Stomach (tissue), 9 donors: ENCODE data around the gene UPF2. TPM values are rescaled to one million over a fixed set of nuclear protein-coding genes. Genes with fewer than 3 reads are reported as not detected.
A peak's percentile ranks its signal among the peaks of the same experiment; 100 is the strongest.

Experiments used
- DNase-seq, 2 donors: peaks; one replicate each; pipeline versions ENCODE4 v3.0.0 to v3.0.0-alpha.2; 2013 to 2019
- H3K27ac ChIP-seq, 5 donors: fragments of 200-600 bp in 4 of 5; sonication (generic) in 4 of 5; one replicate each; pipeline ENCODE4 v1.5.1; 2013 to 2019; ENCODE audit warnings: mild to moderate bottlenecking in 1 of 5, moderate library complexity in 1 of 5
- H3K27me3 ChIP-seq, 3 donors: fragments of 200-600 bp; sonication (generic); one replicate each; pipeline ENCODE4 v1.5.1; 2017 to 2019; ENCODE audit warnings: mixed run types in 1 of 3
- H3K36me3 ChIP-seq, 4 donors: fragments of 200-600 bp; sonication (generic); 1 replicate in 3 of 4; 2 replicates in 1 of 4; pipeline ENCODE4 v1.5.1; 2016 to 2019
- H3K4me1 ChIP-seq, 4 donors: fragments of 200-600 bp; sonication (generic); one replicate each; pipeline ENCODE4 v1.5.1; 2016 to 2019
- H3K4me3 ChIP-seq, 4 donors: fragments of 200-600 bp; sonication (generic) in 3 of 4; one replicate each; pipeline ENCODE4 v1.5.1; 2016 to 2019; ENCODE audit warnings: mild to moderate bottlenecking in 1 of 4
- H3K9me3 ChIP-seq, 4 donors: fragments of 200-600 bp; sonication (generic); one replicate each; pipeline ENCODE4 v1.5.1; 2016 to 2019
- EP300 ChIP-seq: sonication (generic); formaldehyde crosslinking; IDR thresholded peaks from one replicate; pipeline ENCODE4 v1.6.1; 2017; ENCODE audit warnings: antibody characterized with exemption
- POLR2A ChIP-seq, 4 donors: fragments of 450-650 bp; IDR thresholded peaks; one replicate each; pipeline ENCODE4 v1.6.1; 2016; ENCODE audit warnings: antibody characterized with exemption in 4 of 4, control low read depth in 2 of 4, mild to moderate bottlenecking in 1 of 4, moderate library complexity in 1 of 4
- POLR2AphosphoS5 ChIP-seq, 3 donors: sonication (generic); formaldehyde crosslinking; IDR thresholded peaks; one replicate each; pipeline ENCODE4 v1.6.1; 2016; ENCODE audit warnings: antibody characterized with exemption in 3 of 3
- WGBS, 5 donors: extraction: QIAGEN DNeasy Blood & Tissue Kit in 3 of 5; methylation state at CpG; one replicate each; pipeline versions ENCODE4 v1.1.5 to v1.1.7; 2013 to 2018; 5-methylcytosine and 5-hydroxymethylcytosine counted together
- intact Hi-C: fragments of 100-400 bp; cut with DNase I; formaldehyde crosslinking; loops from one replicate; pipeline ENCODE4 v1.15.1; 2023; ENCODE audit warnings: low total_unique reads
- polyA plus RNA-seq, 3 donors: library from polyadenylated mRNA; stranded (reverse); fragments of 200-250 nt; gene quantifications; one replicate each; pipeline ENCODE4 v1.2.3, GENCODE V29; 2013
- total RNA-seq, 5 donors: library from RNA; depleted of rRNA; stranded (reverse); fragments of >200 nt; gene quantifications; one replicate each; pipeline versions ENCODE4 v1.1.0 to v1.2.3, GENCODE V29; 2014 to 2016
- TF ChIP-seq, protein P1 (sequence below), 7 experiments: fragments of 450-650 bp in 4 of 7; fragments of 200-600 bp in 3 of 7; sonication (generic) in 3 of 7; IDR thresholded peaks; one replicate each; pipeline ENCODE4 v1.5.1; 2016 to 2019; ENCODE audit warnings: antibody characterized with exemption in 7 of 7, control low read depth in 2 of 7, mild to moderate bottlenecking in 1 of 7
- donor health status: healthy with polysubstance abuse.
- donor health status: Bipolar disorder and iron deficiency.
- donor health status: healthy.

UPF2 gene
- total and polyA plus RNA-seq, 8 donors: 8.7 to 48.6 (median 17.2) TPM

DNA sequence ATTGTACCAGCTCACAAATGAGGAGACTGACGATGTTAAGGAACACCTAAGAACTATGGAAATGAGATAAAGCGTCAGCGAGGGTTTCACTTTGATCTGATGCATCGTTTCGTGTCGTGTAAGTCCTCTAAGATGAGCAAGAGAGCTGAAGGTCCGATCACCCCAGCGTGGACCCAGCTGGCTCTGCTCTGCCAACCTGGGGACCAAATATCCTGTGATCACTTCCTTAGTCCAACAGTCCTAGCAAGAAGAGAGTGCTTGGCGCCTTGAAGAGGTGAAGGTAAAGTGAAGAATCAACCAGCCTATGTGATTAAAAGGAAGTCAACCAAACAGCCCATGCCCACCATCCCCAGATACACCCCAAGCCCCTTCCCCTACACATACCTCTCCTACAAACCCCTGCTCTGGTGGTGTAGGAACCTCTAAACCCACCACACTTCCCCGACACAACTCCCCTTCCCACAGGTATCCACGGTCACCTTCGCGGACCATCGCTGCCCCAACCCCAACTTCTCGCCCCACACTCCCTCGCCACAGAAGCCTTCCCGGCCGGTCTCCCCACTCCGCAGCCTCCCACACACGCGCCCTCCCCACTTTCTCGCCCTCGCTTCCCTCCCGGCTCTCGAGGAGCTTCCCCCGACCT, 722 bp downstream of the UPF2 start:
- H3K27ac ChIP-seq: peak overlapping the region; percentile 91 to 99 (median 96)

DNA sequence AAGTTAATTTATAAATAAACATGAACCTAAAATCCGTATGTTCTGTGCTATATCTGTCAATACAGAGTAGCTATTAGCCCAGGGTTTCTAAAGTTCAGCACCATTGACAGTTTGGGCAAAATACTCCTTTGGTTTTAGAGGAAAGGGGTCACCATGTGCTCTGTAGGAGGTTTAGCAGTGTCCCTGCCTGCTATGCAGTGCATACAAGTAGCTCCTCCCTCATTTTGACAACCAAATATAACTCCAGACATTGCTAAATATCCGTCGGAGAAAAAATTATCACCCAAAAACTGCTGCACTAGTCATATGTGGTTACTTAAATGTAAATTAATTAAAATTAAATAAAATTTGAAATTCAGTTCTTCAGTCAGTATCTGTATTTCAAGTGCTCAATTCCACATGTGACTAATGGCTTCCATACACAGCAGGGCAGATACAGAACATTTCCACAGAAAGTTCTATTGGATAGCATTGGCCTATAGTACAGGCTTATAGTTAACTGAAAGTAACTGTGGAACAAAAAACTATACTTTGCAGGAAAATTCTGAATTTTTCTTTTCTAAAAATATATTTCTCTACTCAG, 6.4 kb downstream of the UPF2 start:
- H3K27ac ChIP-seq: no peak overlapping the region
- H3K36me3 ChIP-seq: peaks cover 17 to 49% (median 42%) of the 10 kb centered on the region in 4 donors
- WGBS, 5 donors: 72 to 86% (median 75%) methylated on average over 3 of the region's 3 CpGs
- H3K4me1 ChIP-seq: peaks cover 0 to 31% (median 16%) of the 10 kb centered on the region in 4 donors
- no peaks in the 10 kb centered on the region for H3K27me3 ChIP-seq
- no peak overlapping the region for H3K4me3 ChIP-seq
- intact Hi-C loops: no loop called here
- no peaks in the 10 kb centered on the region for H3K9me3 ChIP-seq
- DNase-seq: no peak
- TF ChIP-seq EP300 (no peak), POLR2AphosphoS5 (IDR thresholded peaks at IDR 0.05) (no peak), POLR2A (IDR thresholded peaks at IDR 0.05) (no peak)
- TF ChIP-seq, protein P1, sequence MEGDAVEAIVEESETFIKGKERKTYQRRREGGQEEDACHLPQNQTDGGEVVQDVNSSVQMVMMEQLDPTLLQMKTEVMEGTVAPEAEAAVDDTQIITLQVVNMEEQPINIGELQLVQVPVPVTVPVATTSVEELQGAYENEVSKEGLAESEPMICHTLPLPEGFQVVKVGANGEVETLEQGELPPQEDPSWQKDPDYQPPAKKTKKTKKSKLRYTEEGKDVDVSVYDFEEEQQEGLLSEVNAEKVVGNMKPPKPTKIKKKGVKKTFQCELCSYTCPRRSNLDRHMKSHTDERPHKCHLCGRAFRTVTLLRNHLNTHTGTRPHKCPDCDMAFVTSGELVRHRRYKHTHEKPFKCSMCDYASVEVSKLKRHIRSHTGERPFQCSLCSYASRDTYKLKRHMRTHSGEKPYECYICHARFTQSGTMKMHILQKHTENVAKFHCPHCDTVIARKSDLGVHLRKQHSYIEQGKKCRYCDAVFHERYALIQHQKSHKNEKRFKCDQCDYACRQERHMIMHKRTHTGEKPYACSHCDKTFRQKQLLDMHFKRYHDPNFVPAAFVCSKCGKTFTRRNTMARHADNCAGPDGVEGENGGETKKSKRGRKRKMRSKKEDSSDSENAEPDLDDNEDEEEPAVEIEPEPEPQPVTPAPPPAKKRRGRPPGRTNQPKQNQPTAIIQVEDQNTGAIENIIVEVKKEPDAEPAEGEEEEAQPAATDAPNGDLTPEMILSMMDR (IDR thresholded peaks at IDR 0.05): no peak

More for the DNA sequence above, 722 bp downstream of the UPF2 start:
- H3K27me3 ChIP-seq: no peaks in the 10 kb centered on the region
- H3K36me3 ChIP-seq: no peaks in the 10 kb centered on the region
- peak in 1 of 2 donors; percentile 55 for DNase-seq
- no peaks in the 10 kb centered on the region for H3K9me3 ChIP-seq
- peak overlapping the region; percentile 96 to 99 (median 98) for H3K4me3 ChIP-seq
- H3K4me1 ChIP-seq: peaks cover 6 to 43% (median 25%) of the 10 kb centered on the region in 4 donors
- TF ChIP-seq, protein P1 (IDR thresholded peaks at IDR 0.05): no peak
- peak in 1 of 3 donors; percentile 12 for TF ChIP-seq POLR2AphosphoS5 (IDR thresholded peaks at IDR 0.05)
- WGBS, 5 donors: 0 to 2% (median 1%) methylated on average over 26 of the region's 26 CpGs
- intact Hi-C loops: no loop called here

DNA sequence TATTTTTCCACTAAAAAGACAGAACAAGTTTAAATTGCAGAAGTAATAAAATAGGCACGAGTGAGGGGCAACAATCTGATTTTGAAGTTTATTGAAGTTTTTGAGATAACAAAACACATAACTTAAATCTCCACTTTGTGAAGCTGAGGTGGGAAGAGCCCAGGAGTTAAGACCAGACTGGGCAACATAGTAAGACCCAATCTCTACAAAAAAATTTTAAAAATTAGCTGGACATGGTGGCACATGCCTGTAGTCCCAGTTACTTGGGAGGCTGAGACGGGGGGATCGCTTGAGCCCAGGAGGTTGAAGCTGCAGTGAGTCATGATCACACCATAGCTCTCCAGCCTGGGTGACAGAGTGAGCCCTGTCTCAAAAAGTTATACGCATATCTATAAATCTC, 11.2 kb downstream of the UPF2 start:
- WGBS, 5 donors: 93 to 97% (median 95%) methylated on average over 4 of the region's 4 CpGs
- no peak overlapping the region for H3K4me3 ChIP-seq
- no peaks in the 10 kb centered on the region for H3K27me3 ChIP-seq
- peaks cover 0 to 11% (median 2%) of the 10 kb centered on the region in 4 donors for H3K4me1 ChIP-seq
- no peak for DNase-seq
- H3K9me3 ChIP-seq: no peaks in the 10 kb centered on the region
- H3K27ac ChIP-seq: no peak overlapping the region
- peaks cover 20 to 91% (median 80%) of the 10 kb centered on the region in 4 donors for H3K36me3 ChIP-seq
- intact Hi-C loops: no loop called here
- TF ChIP-seq POLR2A (IDR thresholded peaks at IDR 0.05) (no peak), EP300 (no peak), POLR2AphosphoS5 (IDR thresholded peaks at IDR 0.05) (no peak)
- TF ChIP-seq, protein P1 (IDR thresholded peaks at IDR 0.05): no peak

DNA sequence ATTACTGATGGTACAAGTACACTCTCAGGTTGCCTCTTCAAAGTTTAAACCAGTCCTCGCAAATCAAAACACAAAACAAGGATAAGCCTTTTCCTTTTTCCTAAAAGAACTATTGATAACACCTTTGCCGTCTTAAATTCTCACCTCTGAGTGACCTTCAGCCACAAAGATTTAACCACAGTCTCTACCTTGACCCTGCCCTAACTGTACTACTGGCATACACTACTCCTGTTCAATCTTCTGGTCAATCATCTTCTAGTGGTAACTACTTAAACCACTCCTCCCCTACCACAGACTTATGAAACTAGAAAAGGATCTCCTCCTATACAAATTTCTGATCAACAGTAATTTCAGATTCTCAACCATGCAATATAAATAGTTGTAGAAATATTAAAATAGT, 15.1 kb downstream of the UPF2 start:
- Histone ChIP-seq H3K27ac (no peak overlapping the region), H3K4me3 (no peak overlapping the region), H3K9me3 (no peaks in the 10 kb centered on the region), H3K36me3 (peaks cover 3 to 75% (median 57%) of the 10 kb centered on the region in 4 donors), H3K27me3 (no peaks in the 10 kb centered on the region), H3K4me1 (peaks cover 0 to 24% (median 4%) of the 10 kb centered on the region in 4 donors)
- 60 to 77% (median 68%) methylated on average over 2 of the region's 2 CpGs for WGBS, 5 donors
- intact Hi-C loops: no loop called here
- TF ChIP-seq POLR2A (IDR thresholded peaks at IDR 0.05) (no peak), POLR2AphosphoS5 (IDR thresholded peaks at IDR 0.05) (no peak), EP300 (no peak)
- TF ChIP-seq, protein P1 (IDR thresholded peaks at IDR 0.05): no peak
- no peak for DNase-seq
